Raji (cell line): ENCODE measurements around the gene IL20.

Source experiments
- POLR2A ChIP-seq: IDR thresholded peaks from 2 replicates; pipeline ENCODE4 v1.6.1; 2011; ENCODE audit warnings: low read depth, low read length, control low read depth; ENCODE audit not compliant: insufficient read depth

The IL20 gene

GRCh38 chr1:206834711-206835110 lies 30.7 kb upstream of the IL20 start:
- TF ChIP-seq POLR2A, result no peak

GRCh38 chr1:206835186-206835585 lies 30.2 kb upstream of the IL20 start:
- TF ChIP-seq POLR2A, result no peak

GRCh38 chr1:206836111-206836510 lies 29.3 kb upstream of the IL20 start:
- TF ChIP-seq POLR2A, result no peak

GRCh38 chr1:206839006-206839560 lies 26.3 kb upstream of the IL20 start:
- no peak for TF ChIP-seq POLR2A

- no peak for TF ChIP-seq POLR2A
These were observed 25.6 kb upstream of the IL20 start for GRCh38 chr1:206839857-206840256.

- TF ChIP-seq POLR2A, result no peak
These were observed 23.7 kb upstream of the IL20 start for GRCh38 chr1:206841609-206842323.

GRCh38 chr1:206842854-206843253 lies 22.6 kb upstream of the IL20 start:
- no peak for TF ChIP-seq POLR2A

GRCh38 chr1:206843626-206844025 lies 21.8 kb upstream of the IL20 start:
- no peak for TF ChIP-seq POLR2A

- TF ChIP-seq POLR2A, result no peak
These were observed 18.9 kb upstream of the IL20 start for GRCh38 chr1:206846487-206846886.

GRCh38 chr1:206847337-206847834 lies 18.0 kb upstream of the IL20 start:
- no peak for TF ChIP-seq POLR2A

GRCh38 chr1:206847946-206848345 lies 17.5 kb upstream of the IL20 start:
- no peak for TF ChIP-seq POLR2A

- TF ChIP-seq POLR2A, result no peak
These were observed 15.0 kb upstream of the IL20 start for GRCh38 chr1:206850401-206850800.

- no peak for TF ChIP-seq POLR2A
These were observed 13.9 kb upstream of the IL20 start for GRCh38 chr1:206851341-206852010.

GRCh38 chr1:206854401-206855129 lies 10.9 kb upstream of the IL20 start:
- no peak for TF ChIP-seq POLR2A

- no peak for TF ChIP-seq POLR2A
These were observed 9.6 kb upstream of the IL20 start for GRCh38 chr1:206855859-206856258.

GRCh38 chr1:206856674-206857464 lies 8.6 kb upstream of the IL20 start:
- TF ChIP-seq POLR2A, result no peak
